Osteocyte (in vitro differentiated cells): Measurements from ENCODE around the gene NRCAM. TPM values are rescaled to one million over a fixed set of nuclear protein-coding genes. Genes with fewer than 3 reads are reported as not detected.

ENCODE experiments used
- DNase-seq: peaks from one replicate; pipeline ENCODE4 v3.0.0; 2021; ENCODE audit warnings: mixed read lengths; ENCODE audit not compliant: unreplicated experiment; ENCODE audit errors: extremely low spot score
- H3K27ac Mint-ChIP-seq: one replicate; pipeline ENCODE4 v1.8.0; 2021; ENCODE audit warnings: mild to moderate bottlenecking, mixed read lengths; ENCODE audit not compliant: unreplicated experiment
- H3K27me3 Mint-ChIP-seq: one replicate; pipeline ENCODE4 v1.8.0; 2021; ENCODE audit warnings: mixed read lengths; ENCODE audit not compliant: unreplicated experiment
- H3K36me3 Mint-ChIP-seq: one replicate; pipeline ENCODE4 v1.8.0; 2021; ENCODE audit warnings: mixed read lengths; ENCODE audit not compliant: unreplicated experiment
- H3K4me1 Mint-ChIP-seq: one replicate; pipeline ENCODE4 v1.8.0; 2021; ENCODE audit warnings: mixed read lengths; ENCODE audit not compliant: unreplicated experiment
- H3K4me3 Mint-ChIP-seq: one replicate; pipeline ENCODE4 v1.8.0; 2021; ENCODE audit warnings: mild to moderate bottlenecking, moderate library complexity, mixed read lengths; ENCODE audit not compliant: unreplicated experiment
- H3K9me3 Mint-ChIP-seq: one replicate; pipeline ENCODE4 v1.8.0; 2021; ENCODE audit warnings: mixed read lengths; ENCODE audit not compliant: unreplicated experiment
- total RNA-seq: library from RNA; stranded (reverse); gene quantifications from 2 replicates; pipeline ENCODE4 v1.2.1, GENCODE V29; 2021
- TF ChIP-seq, protein P1 (sequence below): fragments of 200-600 bp; sonication (generic); IDR thresholded peaks from 2 replicates; pipeline ENCODE4 v1.5.0; 2021; ENCODE audit warnings: antibody characterized with exemption, mild to moderate bottlenecking, moderate library complexity

Gene NRCAM
- total RNA-seq, 1 donor from 2014 or later: 81.8 TPM

DNA sequence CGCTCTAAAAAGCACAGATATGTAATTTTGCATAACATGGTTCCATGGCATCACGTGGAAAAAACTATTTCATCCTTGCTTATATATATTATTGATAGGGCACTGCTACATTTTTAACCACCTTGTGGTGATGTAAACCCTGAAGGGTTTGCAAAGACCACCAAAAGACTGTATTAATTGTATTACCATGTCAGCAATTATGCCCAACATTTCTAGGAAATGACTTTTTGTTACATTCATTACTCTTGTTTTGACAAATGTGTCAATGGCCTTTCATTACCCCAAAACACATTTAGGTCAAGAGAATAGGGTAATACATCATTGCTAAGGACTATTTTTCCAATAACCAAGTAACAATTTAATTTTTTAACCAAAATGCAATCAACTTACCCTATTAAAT is 142.2 kb downstream of the NRCAM start:
- DNase-seq: no peak
- TF ChIP-seq, protein P1, sequence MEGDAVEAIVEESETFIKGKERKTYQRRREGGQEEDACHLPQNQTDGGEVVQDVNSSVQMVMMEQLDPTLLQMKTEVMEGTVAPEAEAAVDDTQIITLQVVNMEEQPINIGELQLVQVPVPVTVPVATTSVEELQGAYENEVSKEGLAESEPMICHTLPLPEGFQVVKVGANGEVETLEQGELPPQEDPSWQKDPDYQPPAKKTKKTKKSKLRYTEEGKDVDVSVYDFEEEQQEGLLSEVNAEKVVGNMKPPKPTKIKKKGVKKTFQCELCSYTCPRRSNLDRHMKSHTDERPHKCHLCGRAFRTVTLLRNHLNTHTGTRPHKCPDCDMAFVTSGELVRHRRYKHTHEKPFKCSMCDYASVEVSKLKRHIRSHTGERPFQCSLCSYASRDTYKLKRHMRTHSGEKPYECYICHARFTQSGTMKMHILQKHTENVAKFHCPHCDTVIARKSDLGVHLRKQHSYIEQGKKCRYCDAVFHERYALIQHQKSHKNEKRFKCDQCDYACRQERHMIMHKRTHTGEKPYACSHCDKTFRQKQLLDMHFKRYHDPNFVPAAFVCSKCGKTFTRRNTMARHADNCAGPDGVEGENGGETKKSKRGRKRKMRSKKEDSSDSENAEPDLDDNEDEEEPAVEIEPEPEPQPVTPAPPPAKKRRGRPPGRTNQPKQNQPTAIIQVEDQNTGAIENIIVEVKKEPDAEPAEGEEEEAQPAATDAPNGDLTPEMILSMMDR: no peak
- Mint-ChIP-seq H3K4me1 (peaks cover 52% of the 10 kb centered on the region), H3K27me3 (no peaks in the 10 kb centered on the region), H3K36me3 (peaks cover 7% of the 10 kb centered on the region), H3K27ac (no peak overlapping the region), H3K4me3 (no peak overlapping the region), H3K9me3 (no peaks in the 10 kb centered on the region)

DNA sequence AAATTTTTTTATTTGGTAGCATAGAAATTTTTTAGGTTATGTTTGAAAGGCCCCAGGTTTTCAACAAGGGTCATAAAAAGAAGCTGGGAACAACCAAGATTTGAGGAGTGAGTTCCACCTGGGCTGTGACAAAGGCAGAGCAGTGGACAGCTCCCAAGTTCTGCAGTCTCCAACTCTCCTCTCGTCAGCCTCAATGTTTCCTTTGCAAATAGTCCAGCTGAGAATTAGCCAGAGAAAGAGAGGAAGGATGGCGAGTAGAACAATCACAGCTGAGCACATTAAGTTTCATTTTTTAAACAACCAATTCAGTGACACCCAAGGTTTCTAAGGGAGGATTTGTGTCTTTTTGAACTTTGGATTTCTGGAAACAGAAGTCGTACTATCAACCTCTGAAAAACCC is 143.2 kb downstream of the NRCAM start:
- Mint-ChIP-seq H3K27me3 (no peaks in the 10 kb centered on the region), H3K9me3 (no peaks in the 10 kb centered on the region), H3K36me3 (peaks cover 5% of the 10 kb centered on the region), H3K4me3 (no peak overlapping the region), H3K27ac (no peak overlapping the region), H3K4me1 (peaks cover 61% of the 10 kb centered on the region)
- TF ChIP-seq, protein P1: no peak
- DNase-seq: no peak

DNA sequence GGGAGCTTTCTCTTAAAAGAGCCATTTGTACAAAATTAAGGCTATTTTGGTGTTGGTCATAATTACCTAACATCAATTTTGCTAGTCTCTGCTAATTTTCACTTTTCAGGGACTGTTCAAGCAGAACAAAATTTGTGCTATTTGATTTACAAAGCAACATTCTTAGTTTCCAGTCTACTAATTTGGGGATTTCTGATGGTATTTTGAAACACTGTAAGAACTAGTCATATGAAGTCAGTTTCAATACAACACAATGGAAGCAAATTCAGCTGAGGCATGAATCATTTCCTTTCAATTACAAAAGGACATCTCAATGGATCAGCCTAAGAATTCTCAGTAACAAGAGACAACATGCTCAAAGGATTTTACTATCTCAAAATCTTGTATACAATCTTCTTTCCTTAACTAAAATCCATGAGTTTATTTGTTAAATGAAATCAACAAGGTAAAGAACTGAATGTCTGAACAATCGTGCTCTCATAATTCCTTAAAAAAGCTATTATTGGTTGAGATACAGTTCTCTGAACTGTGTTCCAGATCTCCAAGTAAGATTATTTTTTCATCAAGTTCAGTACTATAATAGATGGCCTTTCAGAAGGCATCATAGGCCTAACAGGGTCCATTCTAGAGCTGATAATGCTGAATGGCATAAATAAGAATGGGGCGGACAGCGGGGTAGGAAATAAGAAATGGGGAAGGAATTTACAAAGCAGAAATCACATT is 144.6 kb downstream of the NRCAM start:
- Mint-ChIP-seq H3K4me1 (peaks cover 76% of the 10 kb centered on the region), H3K27me3 (no peaks in the 10 kb centered on the region), H3K36me3 (no peaks in the 10 kb centered on the region), H3K9me3 (no peaks in the 10 kb centered on the region), H3K27ac (peak overlapping the region; percentile 90), H3K4me3 (no peak overlapping the region)
- DNase-seq: no peak
- TF ChIP-seq, protein P1: no peak

DNA sequence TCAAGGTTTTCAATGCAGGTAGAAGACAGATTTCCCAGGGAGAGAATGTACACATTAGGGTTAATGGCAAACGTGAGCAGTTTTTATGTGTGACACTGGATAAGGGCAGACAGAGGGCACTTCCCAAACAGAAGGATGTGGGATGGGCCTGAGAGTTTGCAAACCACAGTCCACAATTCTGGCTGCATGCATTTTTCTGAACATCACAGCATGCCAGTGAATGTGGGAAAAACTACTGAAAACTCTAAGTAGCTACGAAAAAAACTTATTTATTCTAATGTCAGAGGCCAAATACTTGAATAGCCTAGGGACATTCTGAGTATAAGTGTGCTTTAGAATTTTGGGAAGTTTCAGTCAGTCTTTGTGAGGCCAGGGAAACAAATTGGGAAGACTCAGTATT is 145.9 kb downstream of the NRCAM start:
- Mint-ChIP-seq H3K9me3 (no peaks in the 10 kb centered on the region), H3K27ac (peak overlapping the region; percentile 90), H3K4me3 (no peak overlapping the region), H3K4me1 (peaks cover 77% of the 10 kb centered on the region), H3K36me3 (no peaks in the 10 kb centered on the region), H3K27me3 (no peaks in the 10 kb centered on the region)
- TF ChIP-seq, protein P1: no peak
- no peak for DNase-seq

DNA sequence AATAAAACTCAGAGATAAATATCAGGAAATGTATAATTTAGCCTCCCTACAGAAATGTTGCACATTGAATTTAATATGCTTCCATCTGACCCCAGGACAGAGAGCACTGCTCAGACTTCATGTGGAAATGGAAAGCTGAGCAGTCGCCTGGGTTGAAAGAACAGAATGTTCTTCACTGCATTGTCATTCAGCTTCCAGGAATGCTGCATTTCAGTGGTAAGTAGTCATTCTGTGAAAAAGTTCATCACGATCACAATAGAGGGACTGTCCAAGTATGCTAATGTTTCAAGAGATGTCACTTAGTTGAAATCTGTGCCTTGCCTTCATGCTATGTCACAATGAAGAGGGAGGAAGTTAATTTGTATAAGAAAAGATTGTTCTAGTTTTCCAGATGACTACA is 147.3 kb downstream of the NRCAM start:
- Mint-ChIP-seq H3K4me1 (peaks cover 73% of the 10 kb centered on the region), H3K4me3 (peak overlapping the region; percentile 26)

More for the DNA sequence above, 147.3 kb downstream of the NRCAM start:
- no peaks in the 10 kb centered on the region for H3K9me3 Mint-ChIP-seq
- H3K27ac Mint-ChIP-seq: peak overlapping the region; percentile 88
- H3K36me3 Mint-ChIP-seq: no peaks in the 10 kb centered on the region
- H3K27me3 Mint-ChIP-seq: no peaks in the 10 kb centered on the region
- TF ChIP-seq, protein P1: no peak
- no peak for DNase-seq
